ENCODE data around the gene DCTN2. TPM values are rescaled to one million over a fixed set of nuclear protein-coding genes. Genes with fewer than 3 reads are reported as not detected.

DCTN2 gene
- total RNA-seq, 4 donors from 2014 or later, result 161 to 243 (median 202) TPM

DNA sequence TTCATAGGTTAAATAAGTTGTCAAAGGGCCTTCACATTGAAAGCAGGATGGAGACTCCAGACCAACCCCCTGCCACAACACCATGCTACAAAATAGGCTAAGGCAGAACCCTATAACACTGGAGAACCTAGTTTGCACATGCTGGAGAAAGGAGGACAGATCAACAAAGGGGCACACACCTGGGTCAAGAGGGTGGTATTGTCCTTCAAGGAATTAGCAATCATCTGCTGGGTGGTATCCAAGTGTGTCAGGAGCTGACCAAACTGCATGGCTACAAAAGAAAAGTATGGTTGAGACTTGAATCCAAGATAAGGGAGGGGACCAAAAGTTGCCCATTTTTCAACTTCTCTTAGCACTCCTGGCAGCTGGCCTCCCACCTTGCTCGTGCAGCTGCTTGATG lies 15.2 kb downstream of the DCTN2 start:
- peaks cover 0 to 12% (median 0%) of the 10 kb centered on the region in 4 donors for H3K4me1 ChIP-seq
- no CpG with 5 or more reads among the region's 1 CpG for WGBS
- no peak for TF ChIP-seq POLR2A (IDR thresholded peaks at IDR 0.05; ENCODE audit: low read depth)
- intact Hi-C loops (cut with DNase I), result no loop called here
- H3K36me3 ChIP-seq, result peaks cover 78 to 97% (median 88%) of the 10 kb centered on the region in 4 donors
- no peaks in the 10 kb centered on the region for H3K9me3 ChIP-seq
- H3K27ac ChIP-seq (replicated peaks in 1 of 4), result no peak overlapping the region
- no peaks in the 10 kb centered on the region for H3K27me3 ChIP-seq
- no peak overlapping the region for H3K4me3 ChIP-seq
- no peak for DNase-seq (ENCODE audit: extremely low spot score)

DNA sequence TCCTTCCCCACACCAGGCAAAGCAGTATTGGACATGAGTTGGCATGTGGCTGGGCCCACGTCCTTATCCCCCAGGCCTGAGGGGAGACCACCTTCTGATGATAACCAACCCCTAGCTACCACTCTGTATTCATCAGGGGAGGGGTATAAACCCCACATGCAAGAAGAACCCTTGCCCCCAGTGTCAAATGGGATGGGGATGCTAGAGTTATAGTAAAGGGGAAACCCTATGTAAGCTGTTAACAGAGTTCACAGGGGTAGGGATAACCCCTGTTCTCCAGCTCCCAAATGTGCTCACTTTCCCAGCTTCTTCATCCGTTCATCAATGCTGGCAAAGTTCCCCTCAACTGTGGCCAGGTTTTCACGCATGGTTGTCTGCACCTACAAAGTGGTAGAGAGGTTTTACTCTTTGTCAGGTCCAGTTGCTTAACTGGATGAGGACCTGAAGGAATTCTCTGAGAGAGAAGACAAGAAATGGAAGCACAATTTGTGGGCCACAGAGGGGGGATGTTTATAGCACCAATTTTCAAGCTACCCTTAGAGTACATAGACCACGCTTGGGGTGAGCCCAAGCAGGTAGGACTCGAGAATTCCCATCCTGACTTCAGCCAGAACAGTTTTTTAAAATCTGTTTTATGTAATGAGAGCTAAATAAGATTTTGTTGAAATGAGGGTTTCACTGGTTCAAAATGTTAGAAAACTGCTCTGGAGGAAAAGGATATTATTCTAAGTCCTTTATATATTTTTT lies 16.4 kb downstream of the DCTN2 start:
- no peak overlapping the region for H3K4me3 ChIP-seq
- no peaks in the 10 kb centered on the region for H3K9me3 ChIP-seq
- TF ChIP-seq EP300 (IDR thresholded peaks at IDR 0.05) (no peak), POLR2A (IDR thresholded peaks at IDR 0.05; ENCODE audit: low read depth) (no peak), POLR2AphosphoS5 (IDR thresholded peaks at IDR 0.05) (no peak)
- peak overlapping the region in 2 of 4 donors; percentile 14 for H3K27ac ChIP-seq (replicated peaks in 1 of 4)
- H3K4me1 ChIP-seq, result peaks cover 0 to 25% (median 8%) of the 10 kb centered on the region in 4 donors
- WGBS, result 74% methylated on average over 5 of the region's 5 CpGs
- DNase-seq (ENCODE audit: extremely low spot score), result no peak
- no peaks in the 10 kb centered on the region for H3K27me3 ChIP-seq
- intact Hi-C loops (cut with DNase I), result no loop called here
- H3K36me3 ChIP-seq, result peaks cover 83 to 100% (median 99%) of the 10 kb centered on the region in 4 donors

DNA sequence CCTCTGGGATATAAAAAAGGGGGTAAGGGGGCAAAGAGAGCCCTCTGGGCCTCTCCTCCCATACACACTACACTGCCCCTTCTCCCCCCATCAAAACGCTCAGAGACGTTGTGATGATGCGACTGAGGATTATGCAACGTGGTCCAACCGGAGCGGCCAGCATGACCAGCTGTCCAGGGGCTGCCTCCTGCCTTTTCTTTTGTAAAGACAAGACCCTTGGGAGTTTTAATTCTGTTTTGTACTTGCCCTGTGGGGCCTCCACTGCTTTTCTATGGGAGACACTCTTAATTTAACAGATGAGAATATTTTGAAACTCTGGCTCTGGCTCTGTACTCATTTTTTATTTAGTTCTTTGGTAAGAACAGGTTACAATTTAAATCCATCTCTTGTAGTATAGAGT lies 17.2 kb downstream of the DCTN2 start:
- Histone ChIP-seq H3K27me3 (no peaks in the 10 kb centered on the region), H3K27ac (replicated peaks in 1 of 4) (peak overlapping the region in 1 of 4 donors; percentile 14), H3K4me3 (no peak overlapping the region), H3K36me3 (peaks cover 81 to 100% (median 99%) of the 10 kb centered on the region in 4 donors), H3K4me1 (peaks cover 3 to 32% (median 15%) of the 10 kb centered on the region in 4 donors), H3K9me3 (no peaks in the 10 kb centered on the region)
- no peak for TF ChIP-seq POLR2A (IDR thresholded peaks at IDR 0.05; ENCODE audit: low read depth)
- no peak for TF ChIP-seq POLR2AphosphoS5 (IDR thresholded peaks at IDR 0.05)
- TF ChIP-seq EP300 (IDR thresholded peaks at IDR 0.05), result no peak
- TF ChIP-seq, protein P1, sequence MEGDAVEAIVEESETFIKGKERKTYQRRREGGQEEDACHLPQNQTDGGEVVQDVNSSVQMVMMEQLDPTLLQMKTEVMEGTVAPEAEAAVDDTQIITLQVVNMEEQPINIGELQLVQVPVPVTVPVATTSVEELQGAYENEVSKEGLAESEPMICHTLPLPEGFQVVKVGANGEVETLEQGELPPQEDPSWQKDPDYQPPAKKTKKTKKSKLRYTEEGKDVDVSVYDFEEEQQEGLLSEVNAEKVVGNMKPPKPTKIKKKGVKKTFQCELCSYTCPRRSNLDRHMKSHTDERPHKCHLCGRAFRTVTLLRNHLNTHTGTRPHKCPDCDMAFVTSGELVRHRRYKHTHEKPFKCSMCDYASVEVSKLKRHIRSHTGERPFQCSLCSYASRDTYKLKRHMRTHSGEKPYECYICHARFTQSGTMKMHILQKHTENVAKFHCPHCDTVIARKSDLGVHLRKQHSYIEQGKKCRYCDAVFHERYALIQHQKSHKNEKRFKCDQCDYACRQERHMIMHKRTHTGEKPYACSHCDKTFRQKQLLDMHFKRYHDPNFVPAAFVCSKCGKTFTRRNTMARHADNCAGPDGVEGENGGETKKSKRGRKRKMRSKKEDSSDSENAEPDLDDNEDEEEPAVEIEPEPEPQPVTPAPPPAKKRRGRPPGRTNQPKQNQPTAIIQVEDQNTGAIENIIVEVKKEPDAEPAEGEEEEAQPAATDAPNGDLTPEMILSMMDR (IDR thresholded peaks at IDR 0.05), result no peak
- WGBS, result 72% methylated on average over 6 of the region's 6 CpGs
- no peak for DNase-seq (ENCODE audit: extremely low spot score)
- intact Hi-C loops (cut with DNase I), result no loop called here

DNA sequence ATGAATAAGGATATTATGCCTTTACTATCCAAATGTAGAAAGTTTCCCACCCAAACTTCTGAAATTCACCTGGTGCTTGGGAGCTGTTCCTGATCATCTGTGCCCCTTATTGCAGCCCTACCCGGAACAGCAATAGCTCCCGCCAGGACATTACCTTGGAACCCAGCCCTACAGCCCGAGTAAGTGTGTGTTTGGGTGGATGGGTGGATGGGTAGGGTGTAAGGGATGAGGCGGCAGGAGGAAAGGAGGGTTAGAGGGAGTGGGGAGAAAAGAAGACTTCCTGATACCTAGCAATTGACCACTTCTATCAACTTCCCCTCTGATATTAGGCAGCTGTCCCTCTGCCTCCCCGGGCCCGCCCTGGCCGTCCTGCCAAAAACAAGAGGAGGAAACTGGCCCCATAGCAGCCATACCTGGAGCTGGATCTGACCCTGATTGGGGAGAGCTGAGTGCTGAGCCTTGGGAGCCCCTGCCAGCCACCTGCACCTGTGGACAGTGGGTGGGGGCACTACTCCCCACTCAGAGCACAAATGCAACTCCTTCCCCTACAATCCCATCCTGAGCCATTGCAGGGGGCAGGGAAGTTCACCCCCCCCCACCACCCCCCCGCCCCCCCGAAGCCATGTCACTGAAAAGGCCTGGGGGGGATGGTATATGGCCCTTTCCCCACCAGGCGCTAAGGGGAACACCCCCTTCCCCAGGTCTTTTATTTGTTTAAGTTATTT lies 18.0 kb downstream of the DCTN2 start:
- H3K4me1 ChIP-seq, result peaks cover 11 to 41% (median 24%) of the 10 kb centered on the region in 4 donors
- no peaks in the 10 kb centered on the region for H3K27me3 ChIP-seq
- no peak for DNase-seq (ENCODE audit: extremely low spot score)
- H3K27ac ChIP-seq (replicated peaks in 1 of 4), result peak overlapping the region in 1 of 4 donors; percentile 14
- H3K36me3 ChIP-seq, result peaks cover 73 to 100% (median 99%) of the 10 kb centered on the region in 4 donors
- 73% methylated on average over 9 of the region's 10 CpGs for WGBS
- H3K9me3 ChIP-seq, result no peaks in the 10 kb centered on the region
- intact Hi-C loops (cut with DNase I), result no loop called here
- no peak overlapping the region for H3K4me3 ChIP-seq
- TF ChIP-seq POLR2A (IDR thresholded peaks at IDR 0.05; ENCODE audit: low read depth) (no peak), POLR2AphosphoS5 (IDR thresholded peaks at IDR 0.05) (no peak), EP300 (IDR thresholded peaks at IDR 0.05) (no peak)
- TF ChIP-seq, protein P1 (IDR thresholded peaks at IDR 0.05), result no peak

DNA sequence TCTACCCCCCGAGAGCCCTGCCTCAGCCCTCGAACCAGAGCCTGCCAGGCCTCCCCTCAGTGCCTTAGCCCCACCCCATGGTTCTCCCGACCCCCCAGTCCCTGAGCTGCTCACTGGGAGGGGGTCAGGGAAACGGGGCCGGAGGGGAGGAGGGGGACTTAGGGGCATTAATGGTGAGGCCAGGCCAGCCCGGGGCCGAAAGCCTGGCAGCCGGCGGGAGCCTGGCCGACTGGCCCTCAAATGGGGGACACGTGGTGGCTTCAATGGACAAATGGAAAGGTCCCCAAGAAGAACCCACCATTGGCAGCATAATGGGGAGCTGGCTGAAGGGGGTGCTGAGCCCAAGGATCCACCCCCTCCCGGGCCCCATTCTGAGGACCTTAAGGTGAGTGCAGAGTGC lies 18.8 kb downstream of the DCTN2 start:
- DNase-seq (ENCODE audit: extremely low spot score), result no peak
- H3K9me3 ChIP-seq, result no peaks in the 10 kb centered on the region
- peaks cover 67 to 93% (median 91%) of the 10 kb centered on the region in 4 donors for H3K36me3 ChIP-seq
- 80% methylated on average over 11 of the region's 12 CpGs for WGBS
- H3K4me1 ChIP-seq, result peaks cover 18 to 48% (median 32%) of the 10 kb centered on the region in 4 donors
- no peak overlapping the region for H3K4me3 ChIP-seq
- no peak overlapping the region for H3K27ac ChIP-seq (replicated peaks in 1 of 4)
- intact Hi-C loops (cut with DNase I), result no loop called here
- H3K27me3 ChIP-seq, result no peaks in the 10 kb centered on the region
- TF ChIP-seq, protein P1 (IDR thresholded peaks at IDR 0.05), result no peak
- TF ChIP-seq POLR2A (IDR thresholded peaks at IDR 0.05; ENCODE audit: low read depth) (no peak), EP300 (IDR thresholded peaks at IDR 0.05) (no peak), POLR2AphosphoS5 (IDR thresholded peaks at IDR 0.05) (no peak)
